Measurements from ENCODE around the gene YPEL1. TPM values are rescaled to one million over a fixed set of nuclear protein-coding genes. Genes with fewer than 3 reads are reported as not detected.

The YPEL1 gene
- total RNA-seq = 2.4 and 5.2 TPM in 2 replicates

GRCh38 chr22:21735200-21736083 lies at the start of gene YPEL1:
YPEL1 (minus strand) TSS chr22:21735794; CDS start chr22:21710744, 25,050 bp downstream.
- peak; percentile 87 to 98 for DNase-seq (ENCODE audit: low read depth in 2 of 2)

- DNase-seq (ENCODE audit: low read depth in 2 of 2) = no peak
Measured at GRCh38 chr22:21780259-21780658, 44.7 kb upstream of the YPEL1 start.

GRCh38 chr22:21779444-21779843 lies 43.9 kb upstream of the YPEL1 start:
- DNase-seq (ENCODE audit: low read depth in 2 of 2) = no peak

GRCh38 chr22:21778705-21779363 lies 43.2 kb upstream of the YPEL1 start:
- DNase-seq (ENCODE audit: low read depth in 2 of 2) = peak in 1 of 2 donors; percentile 16

- DNase-seq (ENCODE audit: low read depth in 2 of 2) = no peak
Measured at GRCh38 chr22:21771631-21771976, 36.0 kb upstream of the YPEL1 start.

- DNase-seq (ENCODE audit: low read depth in 2 of 2) = no peak
Measured at GRCh38 chr22:21768435-21768834, 32.8 kb upstream of the YPEL1 start.

- no peak for DNase-seq (ENCODE audit: low read depth in 2 of 2)
Measured at GRCh38 chr22:21766691-21767462, 31.3 kb upstream of the YPEL1 start.

GRCh38 chr22:21765909-21766529 lies 30.4 kb upstream of the YPEL1 start:
- DNase-seq (ENCODE audit: low read depth in 2 of 2) = no peak

- DNase-seq (ENCODE audit: low read depth in 2 of 2) = no peak
Measured at GRCh38 chr22:21764038-21764804, 28.6 kb upstream of the YPEL1 start.

GRCh38 chr22:21762712-21763581 lies 27.4 kb upstream of the YPEL1 start:
- no peak for DNase-seq (ENCODE audit: low read depth in 2 of 2)

GRCh38 chr22:21761994-21762680 lies 26.5 kb upstream of the YPEL1 start:
- no peak for DNase-seq (ENCODE audit: low read depth in 2 of 2)

- no peak for DNase-seq (ENCODE audit: low read depth in 2 of 2)
Measured at GRCh38 chr22:21761086-21761485, 25.5 kb upstream of the YPEL1 start.

GRCh38 chr22:21760640-21761039 lies 25.0 kb upstream of the YPEL1 start:
- DNase-seq (ENCODE audit: low read depth in 2 of 2) = no peak

- no peak for DNase-seq (ENCODE audit: low read depth in 2 of 2)
Measured at GRCh38 chr22:21759646-21760376, 24.2 kb upstream of the YPEL1 start.

GRCh38 chr22:21759093-21759492 lies 23.5 kb upstream of the YPEL1 start:
- no peak for DNase-seq (ENCODE audit: low read depth in 2 of 2)

GRCh38 chr22:21758091-21758864 lies 22.7 kb upstream of the YPEL1 start:
- DNase-seq (ENCODE audit: low read depth in 2 of 2) = peak in 1 of 2 donors; percentile 78

GRCh38 chr22:21755851-21756284 lies 20.3 kb upstream of the YPEL1 start:
- DNase-seq (ENCODE audit: low read depth in 2 of 2) = peak in 1 of 2 donors; percentile 71

- DNase-seq (ENCODE audit: low read depth in 2 of 2) = no peak
Measured at GRCh38 chr22:21754523-21754922, 18.9 kb upstream of the YPEL1 start.
